GM12878 (cell line): Measurements from ENCODE around the gene MYO9B. TPM values are rescaled to one million over a fixed set of nuclear protein-coding genes. Genes with fewer than 3 reads are reported as not detected.

Experiments used
- CEBPB ChIP-seq, 2 experiments: fragments of 150-350 bp in 1 of 2; IDR thresholded peaks; 2 replicates each; pipeline ENCODE4 v1.6.1; 2012 to 2014; ENCODE audit warnings: low read depth in 2 of 2, low read length in 2 of 2, borderline replicate concordance in 1 of 2, inconsistent platforms in 1 of 2
- CHD1 ChIP-seq: IDR thresholded peaks from 2 replicates; pipeline ENCODE4 v1.6.1; 2012; ENCODE audit warnings: low read depth, low read length, improper control_type of control experiment
- CREM ChIP-seq: IDR thresholded peaks from 2 replicates; pipeline ENCODE4 v1.6.1; 2014; ENCODE audit warnings: antibody characterized with exemption, low read depth
- MTA3 ChIP-seq: IDR thresholded peaks from 2 replicates; pipeline ENCODE4 v1.6.1; 2012; ENCODE audit warnings: low read length, inconsistent platforms, borderline replicate concordance
- MXI1 ChIP-seq: fragments of 150-350 bp; IDR thresholded peaks from 2 replicates; pipeline ENCODE4 v1.6.1; 2011; ENCODE audit warnings: low read depth, mild to moderate bottlenecking, inconsistent platforms, low read length, improper control_type of control experiment
- PAX8 ChIP-seq: fragments of 450-650 bp; IDR thresholded peaks from 2 replicates; pipeline ENCODE4 v1.6.1; 2017; ENCODE audit warnings: mild to moderate bottlenecking, moderate library complexity
- RELA ChIP-seq: fragments of 450-650 bp; IDR thresholded peaks from 2 replicates; pipeline ENCODE4 v1.8.0; 2014; ENCODE audit warnings: borderline replicate concordance; ENCODE audit not compliant: partially characterized antibody
- WRNIP1 ChIP-seq: IDR thresholded peaks from 2 replicates; pipeline ENCODE4 v1.6.1; 2011; ENCODE audit warnings: low read depth, low read length, improper control_type of control experiment, borderline replicate concordance
- ZBED1 ChIP-seq: IDR thresholded peaks from 2 replicates; pipeline ENCODE4 v1.6.1; 2016; ENCODE audit warnings: borderline replicate concordance
- ZNF24 ChIP-seq: fragments of 450-650 bp; IDR thresholded peaks from 2 replicates; pipeline ENCODE4 v1.6.1; 2017; ENCODE audit warnings: antibody characterized with exemption, mild to moderate bottlenecking
- ZNF622 ChIP-seq: fragments of 450-650 bp; IDR thresholded peaks from 2 replicates; pipeline ENCODE4 v1.6.1; 2017; ENCODE audit warnings: mild to moderate bottlenecking, inconsistent platforms
- polyA plus RNA-seq, 11 experiments: library from polyadenylated mRNA; depleted of rRNA in 4 of 11; unstranded in 6 of 11; stranded (reverse) in 5 of 11; fragments of >200 nt; fragmentation: Nextera tagmentation in 4 of 11; fragmentation: Illumina TruSeq in 1 of 11; extraction: Ambion mirVana in 4 of 11; extraction: Trizol in 1 of 11; gene quantifications; 1 replicate in 1 of 11; 2 replicates in 10 of 11; pipeline versions ENCODE4 v1.2.1 to v1.2.3, GENCODE V29; 2011 to 2016; ENCODE audit warnings: inconsistent platforms in 2 of 11, missing spikeins in 2 of 11, low read depth in 1 of 11
- total RNA-seq, 4 experiments: library from RNA; depleted of rRNA in 3 of 4; stranded (reverse); fragments of >200 nt in 3 of 4; fragmentation: Illumina TruSeq in 1 of 4; extraction: Trizol in 1 of 4; gene quantifications; 2 replicates each; pipeline versions ENCODE4 v1.2.1 to v1.2.3, GENCODE V29; 2013 to 2021
- TF ChIP-seq, protein P1 (sequence below): fragments of 450-650 bp; IDR thresholded peaks from 2 replicates; pipeline ENCODE4 v1.6.1; 2017; ENCODE audit warnings: mild to moderate bottlenecking, low read depth, inconsistent platforms; ENCODE audit not compliant: poor library complexity, severe bottlenecking
- TF ChIP-seq, protein P2 (sequence below): fragments of 150-350 bp; IDR thresholded peaks from 2 replicates; pipeline ENCODE4 v1.6.1; 2014; ENCODE audit warnings: mild to moderate bottlenecking, low read depth, low read length
- TF ChIP-seq, protein P3 (sequence below): fragments of 450-650 bp; IDR thresholded peaks from 2 replicates; pipeline ENCODE4 v1.6.1; 2017; ENCODE audit warnings: mild to moderate bottlenecking, moderate library complexity
- TF ChIP-seq, protein P4 (sequence below): IDR thresholded peaks from 2 replicates; pipeline ENCODE4 v1.6.1; 2011; ENCODE audit warnings: borderline replicate concordance, low read depth, mild to moderate bottlenecking, moderate library complexity, low read length; ENCODE audit not compliant: insufficient read depth, poor library complexity, severe bottlenecking
- TF ChIP-seq, protein P5 (sequence below): fragments of 450-650 bp; IDR thresholded peaks from 2 replicates; pipeline ENCODE4 v1.6.1; 2014; ENCODE audit warnings: mild to moderate bottlenecking

The MYO9B gene
- total and polyA plus RNA-seq, 10 of the 15 experiments (the other 5 are each of a cell fraction or from before 2014, with no cell fraction given) = 5.4 to 165 (median 45.8) TPM

DNA sequence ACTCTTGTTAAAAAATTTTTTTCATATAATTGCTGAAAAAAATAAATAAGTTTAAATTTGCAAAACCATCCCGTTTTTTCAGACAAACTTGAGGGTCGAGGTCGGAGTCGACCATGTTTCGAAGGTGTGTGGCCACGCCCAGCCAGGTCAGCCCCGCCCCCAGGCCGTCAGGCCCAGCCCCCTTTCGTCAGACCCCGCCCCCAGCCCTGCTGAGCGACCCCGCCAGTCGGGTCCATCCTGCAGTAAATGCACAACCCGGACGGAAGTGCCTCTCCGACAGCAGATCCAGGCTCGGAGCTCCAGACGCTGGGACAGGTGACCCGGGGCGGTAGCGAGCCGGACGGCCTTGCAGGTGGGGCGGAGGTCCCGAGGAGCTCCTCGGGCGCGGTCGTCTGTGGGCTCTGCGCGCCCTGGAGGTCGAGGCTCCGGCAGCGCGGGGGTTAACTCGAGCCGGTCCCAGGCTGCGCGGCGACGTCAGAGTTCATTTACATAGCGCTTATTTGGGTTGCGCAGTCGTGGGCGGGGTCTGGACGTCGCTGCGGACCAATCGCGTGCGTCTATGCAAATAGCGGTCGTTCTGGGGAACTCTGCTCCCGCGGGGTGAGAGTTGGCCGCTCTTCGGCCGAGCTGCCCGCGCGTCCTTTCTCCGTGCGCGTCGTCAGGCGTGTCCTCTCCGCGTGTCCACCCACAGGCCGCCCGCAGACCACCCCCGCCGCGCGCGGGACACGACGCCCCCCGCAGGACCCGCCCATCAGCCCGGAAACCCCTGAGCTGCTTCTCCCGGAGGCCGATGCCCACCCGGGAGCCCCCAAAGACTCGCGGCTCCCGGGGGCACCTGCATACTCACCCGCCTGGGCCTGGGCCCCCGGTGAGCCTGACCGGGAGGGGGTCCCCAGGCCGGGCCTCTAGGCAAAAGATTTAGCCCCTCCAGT, 150.7 kb downstream of the MYO9B start, which contains the start of gene OCEL1 (continued):
- TF ChIP-seq, protein P1, sequence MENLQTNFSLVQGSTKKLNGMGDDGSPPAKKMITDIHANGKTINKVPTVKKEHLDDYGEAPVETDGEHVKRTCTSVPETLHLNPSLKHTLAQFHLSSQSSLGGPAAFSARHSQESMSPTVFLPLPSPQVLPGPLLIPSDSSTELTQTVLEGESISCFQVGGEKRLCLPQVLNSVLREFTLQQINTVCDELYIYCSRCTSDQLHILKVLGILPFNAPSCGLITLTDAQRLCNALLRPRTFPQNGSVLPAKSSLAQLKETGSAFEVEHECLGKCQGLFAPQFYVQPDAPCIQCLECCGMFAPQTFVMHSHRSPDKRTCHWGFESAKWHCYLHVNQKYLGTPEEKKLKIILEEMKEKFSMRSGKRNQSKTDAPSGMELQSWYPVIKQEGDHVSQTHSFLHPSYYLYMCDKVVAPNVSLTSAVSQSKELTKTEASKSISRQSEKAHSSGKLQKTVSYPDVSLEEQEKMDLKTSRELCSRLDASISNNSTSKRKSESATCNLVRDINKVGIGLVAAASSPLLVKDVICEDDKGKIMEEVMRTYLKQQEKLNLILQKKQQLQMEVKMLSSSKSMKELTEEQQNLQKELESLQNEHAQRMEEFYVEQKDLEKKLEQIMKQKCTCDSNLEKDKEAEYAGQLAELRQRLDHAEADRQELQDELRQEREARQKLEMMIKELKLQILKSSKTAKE = no peak
- TF ChIP-seq ZNF24 (no peak), PAX8 (no peak), ZNF622 (no peak), MXI1 (peak; percentile 71), MTA3 (no peak), CREM (peak; percentile 56; the same call in 1 of the 2 replicates), CEBPB (IDR thresholded peaks at IDR 0.05; ENCODE audit: borderline replicate concordance in 1 of 2, low read depth in 2 of 2, low read length in 2 of 2) (no peak), CHD1 (no peak), RELA (peak; percentile 60), WRNIP1 (no peak), ZBED1 (no peak)
- TF ChIP-seq, protein P2, sequence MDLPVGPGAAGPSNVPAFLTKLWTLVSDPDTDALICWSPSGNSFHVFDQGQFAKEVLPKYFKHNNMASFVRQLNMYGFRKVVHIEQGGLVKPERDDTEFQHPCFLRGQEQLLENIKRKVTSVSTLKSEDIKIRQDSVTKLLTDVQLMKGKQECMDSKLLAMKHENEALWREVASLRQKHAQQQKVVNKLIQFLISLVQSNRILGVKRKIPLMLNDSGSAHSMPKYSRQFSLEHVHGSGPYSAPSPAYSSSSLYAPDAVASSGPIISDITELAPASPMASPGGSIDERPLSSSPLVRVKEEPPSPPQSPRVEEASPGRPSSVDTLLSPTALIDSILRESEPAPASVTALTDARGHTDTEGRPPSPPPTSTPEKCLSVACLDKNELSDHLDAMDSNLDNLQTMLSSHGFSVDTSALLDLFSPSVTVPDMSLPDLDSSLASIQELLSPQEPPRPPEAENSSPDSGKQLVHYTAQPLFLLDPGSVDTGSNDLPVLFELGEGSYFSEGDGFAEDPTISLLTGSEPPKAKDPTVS = no peak
- TF ChIP-seq, protein P3, sequence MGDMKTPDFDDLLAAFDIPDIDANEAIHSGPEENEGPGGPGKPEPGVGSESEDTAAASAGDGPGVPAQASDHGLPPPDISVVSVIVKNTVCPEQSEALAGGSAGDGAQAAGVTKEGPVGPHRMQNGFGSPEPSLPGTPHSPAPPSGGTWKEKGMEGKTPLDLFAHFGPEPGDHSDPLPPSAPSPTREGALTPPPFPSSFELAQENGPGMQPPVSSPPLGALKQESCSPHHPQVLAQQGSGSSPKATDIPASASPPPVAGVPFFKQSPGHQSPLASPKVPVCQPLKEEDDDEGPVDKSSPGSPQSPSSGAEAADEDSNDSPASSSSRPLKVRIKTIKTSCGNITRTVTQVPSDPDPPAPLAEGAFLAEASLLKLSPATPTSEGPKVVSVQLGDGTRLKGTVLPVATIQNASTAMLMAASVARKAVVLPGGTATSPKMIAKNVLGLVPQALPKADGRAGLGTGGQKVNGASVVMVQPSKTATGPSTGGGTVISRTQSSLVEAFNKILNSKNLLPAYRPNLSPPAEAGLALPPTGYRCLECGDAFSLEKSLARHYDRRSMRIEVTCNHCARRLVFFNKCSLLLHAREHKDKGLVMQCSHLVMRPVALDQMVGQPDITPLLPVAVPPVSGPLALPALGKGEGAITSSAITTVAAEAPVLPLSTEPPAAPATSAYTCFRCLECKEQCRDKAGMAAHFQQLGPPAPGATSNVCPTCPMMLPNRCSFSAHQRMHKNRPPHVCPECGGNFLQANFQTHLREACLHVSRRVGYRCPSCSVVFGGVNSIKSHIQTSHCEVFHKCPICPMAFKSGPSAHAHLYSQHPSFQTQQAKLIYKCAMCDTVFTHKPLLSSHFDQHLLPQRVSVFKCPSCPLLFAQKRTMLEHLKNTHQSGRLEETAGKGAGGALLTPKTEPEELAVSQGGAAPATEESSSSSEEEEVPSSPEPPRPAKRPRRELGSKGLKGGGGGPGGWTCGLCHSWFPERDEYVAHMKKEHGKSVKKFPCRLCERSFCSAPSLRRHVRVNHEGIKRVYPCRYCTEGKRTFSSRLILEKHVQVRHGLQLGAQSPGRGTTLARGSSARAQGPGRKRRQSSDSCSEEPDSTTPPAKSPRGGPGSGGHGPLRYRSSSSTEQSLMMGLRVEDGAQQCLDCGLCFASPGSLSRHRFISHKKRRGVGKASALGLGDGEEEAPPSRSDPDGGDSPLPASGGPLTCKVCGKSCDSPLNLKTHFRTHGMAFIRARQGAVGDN = peak; percentile 84
- TF ChIP-seq, protein P4, sequence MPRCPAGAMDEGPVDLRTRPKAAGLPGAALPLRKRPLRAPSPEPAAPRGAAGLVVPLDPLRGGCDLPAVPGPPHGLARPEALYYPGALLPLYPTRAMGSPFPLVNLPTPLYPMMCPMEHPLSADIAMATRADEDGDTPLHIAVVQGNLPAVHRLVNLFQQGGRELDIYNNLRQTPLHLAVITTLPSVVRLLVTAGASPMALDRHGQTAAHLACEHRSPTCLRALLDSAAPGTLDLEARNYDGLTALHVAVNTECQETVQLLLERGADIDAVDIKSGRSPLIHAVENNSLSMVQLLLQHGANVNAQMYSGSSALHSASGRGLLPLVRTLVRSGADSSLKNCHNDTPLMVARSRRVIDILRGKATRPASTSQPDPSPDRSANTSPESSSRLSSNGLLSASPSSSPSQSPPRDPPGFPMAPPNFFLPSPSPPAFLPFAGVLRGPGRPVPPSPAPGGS = no peak
- TF ChIP-seq, protein P5, sequence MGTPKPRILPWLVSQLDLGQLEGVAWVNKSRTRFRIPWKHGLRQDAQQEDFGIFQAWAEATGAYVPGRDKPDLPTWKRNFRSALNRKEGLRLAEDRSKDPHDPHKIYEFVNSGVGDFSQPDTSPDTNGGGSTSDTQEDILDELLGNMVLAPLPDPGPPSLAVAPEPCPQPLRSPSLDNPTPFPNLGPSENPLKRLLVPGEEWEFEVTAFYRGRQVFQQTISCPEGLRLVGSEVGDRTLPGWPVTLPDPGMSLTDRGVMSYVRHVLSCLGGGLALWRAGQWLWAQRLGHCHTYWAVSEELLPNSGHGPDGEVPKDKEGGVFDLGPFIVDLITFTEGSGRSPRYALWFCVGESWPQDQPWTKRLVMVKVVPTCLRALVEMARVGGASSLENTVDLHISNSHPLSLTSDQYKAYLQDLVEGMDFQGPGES = no peak
